ENCODE data around the gene PKN3. TPM values are rescaled to one million over a fixed set of nuclear protein-coding genes. Genes with fewer than 3 reads are reported as not detected.

Gene PKN3
- total and polyA plus RNA-seq, 2 of the 13 experiments (the other 11 are each of a cell fraction or from before 2014, with no cell fraction given), result 10.5 to 13.2 TPM

GRCh38 chr9:128688501-128689292 lies 13.6 kb upstream of the PKN3 start, which contains the start of gene SET (continued):
- TF ChIP-seq ZIK1 (CRISPR knock-in tag; IDR thresholded peaks at IDR 0.05; ENCODE audit: borderline replicate concordance, low read depth) (peak; percentile 54; the same call in 1 of the 2 replicates), ZNF142 (CRISPR knock-in tag; IDR thresholded peaks at IDR 0.05) (no peak; the same call in 1 of the 2 replicates), HIC2 (CRISPR knock-in tag; IDR thresholded peaks at IDR 0.05; ENCODE audit: low read depth) (peak; percentile 56), SP5 (CRISPR knock-in tag; IDR thresholded peaks at IDR 0.05; ENCODE audit: borderline replicate concordance, low read depth) (peak; percentile 41; the same call in 1 of the 2 replicates), IRF1 (CRISPR knock-in tag; IDR thresholded peaks at IDR 0.05; ENCODE audit: low read depth) (no peak), MEIS2 (CRISPR knock-in tag; IDR thresholded peaks at IDR 0.05) (peak; percentile 75), ZNF709 (CRISPR knock-in tag; IDR thresholded peaks at IDR 0.05) (peak; percentile 39; the same call in 1 of the 2 replicates), XBP1 (CRISPR knock-in tag; IDR thresholded peaks at IDR 0.05) (no peak), FOSL2 (CRISPR knock-in tag; IDR thresholded peaks at IDR 0.05) (no peak), NKX3-1 (CRISPR knock-in tag; IDR thresholded peaks at IDR 0.05) (peak; percentile 17), UBTF (CRISPR knock-in tag; IDR thresholded peaks at IDR 0.05) (peak; percentile 58; the same call in 1 of the 2 replicates), GABPB1 (CRISPR knock-in tag; IDR thresholded peaks at IDR 0.05) (peak; percentile 51; the same call in 1 of the 2 replicates), CBFB (CRISPR knock-in tag; IDR thresholded peaks at IDR 0.05) (no peak), ZNF276 (CRISPR knock-in tag; IDR thresholded peaks at IDR 0.05; ENCODE audit: low read depth) (peak; percentile 83; the same call in 1 of the 2 replicates), CBX5 (CRISPR knock-in tag; IDR thresholded peaks at IDR 0.05; ENCODE audit: borderline replicate concordance) (peak; percentile 17; the same call in 1 of the 2 replicates), TGIF2 (CRISPR knock-in tag; IDR thresholded peaks at IDR 0.05) (peak; percentile 60; the same call in 1 of the 2 replicates)
